Measurements from ENCODE around the gene VPS37C.

Gene VPS37C

GRCh38 chr11:61152816-61153592 lies 8.2 kb downstream of the VPS37C start:
- no peak for DNase-seq

DNA sequence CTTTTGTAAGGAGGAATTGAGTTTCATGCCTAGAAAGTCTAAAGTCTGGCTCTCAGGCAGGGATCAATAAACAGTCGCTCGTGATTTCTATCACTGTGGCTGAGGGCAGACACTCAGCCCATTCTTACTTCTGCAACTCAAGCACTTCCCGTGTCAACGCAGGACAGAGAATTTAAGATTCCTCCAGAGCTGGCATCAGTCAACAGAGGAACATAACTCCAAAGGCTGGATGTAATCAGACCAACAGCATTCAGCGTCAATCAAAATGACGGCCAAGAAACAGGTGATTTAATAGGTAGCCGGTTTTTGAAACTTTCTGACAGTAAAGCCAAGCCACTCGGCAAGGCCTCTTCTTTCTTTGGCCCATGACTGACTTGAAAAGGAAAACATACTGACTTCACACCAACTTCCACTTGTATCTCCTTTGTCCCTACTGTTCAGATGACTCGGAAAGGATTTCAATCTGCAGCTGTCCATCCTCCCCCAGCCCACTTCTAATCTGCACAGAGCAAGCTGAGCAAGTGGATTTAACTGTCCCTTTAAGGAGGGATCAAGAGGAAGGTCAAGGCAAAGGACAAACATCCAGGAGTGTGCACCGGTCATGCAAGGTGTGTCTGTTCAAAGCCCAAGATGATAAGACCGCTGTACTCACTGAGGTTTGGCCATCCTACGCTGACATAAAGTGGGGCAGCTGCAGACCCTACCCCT lies 9.5 kb downstream of the VPS37C start:
- no peak for DNase-seq

DNA sequence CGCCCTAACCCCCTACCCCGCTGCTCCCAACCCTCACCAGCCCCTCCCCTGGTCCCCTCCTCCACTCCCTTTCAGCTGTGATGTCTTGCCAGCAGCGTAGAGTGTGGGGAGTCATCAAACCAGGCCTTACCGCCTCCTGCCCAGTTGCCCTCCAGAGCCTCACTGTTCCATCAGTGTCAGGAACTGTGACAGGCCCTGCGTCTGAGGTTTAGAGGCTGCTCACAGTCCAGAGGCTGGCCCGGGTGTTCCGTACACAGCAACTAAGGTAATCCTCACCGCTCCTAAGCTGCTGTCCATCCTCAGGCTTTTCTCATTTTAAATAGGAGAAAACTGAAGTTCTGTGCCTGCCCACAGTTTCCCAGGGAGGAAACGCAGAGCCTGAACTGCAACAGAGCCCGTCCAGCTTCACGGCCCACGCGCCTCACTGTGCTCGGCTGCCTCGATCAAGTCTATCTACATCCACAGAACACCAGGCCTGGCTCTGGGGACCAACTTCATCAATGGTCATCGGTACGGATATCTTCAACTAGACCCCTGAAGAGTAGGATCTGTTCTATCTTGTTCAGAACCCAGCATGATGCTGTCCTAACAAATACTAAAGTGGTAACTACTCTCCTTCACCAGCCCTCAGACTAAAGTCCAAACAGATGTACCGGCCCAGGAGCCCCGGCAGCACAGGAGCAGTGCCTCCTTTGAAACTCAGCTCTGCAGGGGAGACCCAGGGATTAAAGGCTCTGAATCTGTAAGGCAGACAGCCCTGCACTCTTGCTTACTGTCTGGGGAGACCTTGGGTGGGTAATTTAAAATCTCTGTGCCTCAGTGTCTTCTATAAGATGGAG lies 10.3 kb downstream of the VPS37C start:
- no peak for DNase-seq

DNA sequence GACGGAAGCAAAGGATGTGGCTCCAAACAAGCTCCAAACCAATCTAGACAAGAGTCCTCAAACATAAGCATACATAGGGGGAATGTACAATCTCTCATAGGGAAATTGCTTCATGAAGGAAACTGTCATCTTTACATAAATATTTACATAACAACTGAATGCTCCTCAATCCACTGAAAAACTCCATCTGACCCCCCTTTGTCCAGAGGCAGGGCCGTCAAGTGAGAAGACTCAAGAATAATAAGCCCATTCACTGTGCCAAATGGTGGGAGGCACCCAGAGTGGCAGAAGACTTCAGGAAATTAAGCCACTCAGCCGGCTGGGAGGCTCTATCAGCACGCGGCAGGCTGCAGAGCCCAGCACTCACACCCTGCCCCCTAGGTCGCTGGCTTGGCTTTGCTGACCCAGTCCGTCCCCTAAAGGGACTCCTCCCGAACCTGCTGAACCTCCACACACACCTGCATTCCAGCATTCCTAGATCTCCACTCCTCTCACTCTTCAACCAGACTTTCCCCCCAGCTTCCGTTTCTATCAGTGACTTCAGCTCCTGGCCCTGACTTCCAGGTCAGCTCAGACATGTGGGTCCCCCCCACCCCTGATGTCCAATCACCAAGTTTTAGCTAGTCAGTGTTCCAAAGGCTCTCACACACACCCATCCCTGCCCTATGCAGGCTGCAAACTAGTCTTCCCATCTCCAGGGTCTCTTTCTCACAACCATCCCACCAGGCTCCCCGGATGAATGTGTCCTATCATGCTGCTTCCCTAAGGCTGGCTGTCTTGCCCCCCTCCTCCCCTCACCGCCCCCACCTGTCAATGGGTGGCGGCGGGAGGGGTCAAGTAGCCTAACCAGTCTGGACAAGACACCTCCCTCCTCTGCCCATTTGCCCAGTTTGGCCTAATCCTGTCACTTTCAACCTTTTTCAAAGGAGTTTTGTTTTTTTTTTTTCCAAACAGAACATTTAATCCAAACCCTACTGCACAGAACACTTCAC lies 11.3 kb downstream of the VPS37C start:
- DNase-seq: no peak

- no peak for DNase-seq
Observed at GRCh38 chr11:61147791-61148620, 13.2 kb downstream of the VPS37C start.

- DNase-seq: no peak
Observed at GRCh38 chr11:61147271-61147670, 14.0 kb downstream of the VPS37C start.

DNA sequence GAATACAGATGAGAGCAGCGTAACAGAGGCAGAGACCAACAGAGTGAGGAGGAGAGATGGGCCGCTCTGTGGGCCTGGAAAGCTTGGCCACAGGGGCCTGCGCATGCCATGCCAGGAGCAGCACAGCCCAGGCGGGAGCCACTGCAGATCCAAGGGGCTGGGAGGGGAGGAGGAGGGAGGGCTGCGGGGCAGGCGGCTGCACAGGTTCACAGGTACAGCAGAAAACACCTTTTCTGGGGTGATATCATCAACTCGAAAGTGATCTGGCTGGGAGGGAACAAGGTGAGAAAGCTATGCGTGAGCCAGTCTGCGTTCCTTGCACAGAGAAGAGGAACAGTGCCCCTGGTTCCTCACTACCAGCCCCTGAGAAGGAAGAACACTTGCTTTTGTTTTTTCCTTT lies 14.8 kb downstream of the VPS37C start:
- no peak for DNase-seq

DNA sequence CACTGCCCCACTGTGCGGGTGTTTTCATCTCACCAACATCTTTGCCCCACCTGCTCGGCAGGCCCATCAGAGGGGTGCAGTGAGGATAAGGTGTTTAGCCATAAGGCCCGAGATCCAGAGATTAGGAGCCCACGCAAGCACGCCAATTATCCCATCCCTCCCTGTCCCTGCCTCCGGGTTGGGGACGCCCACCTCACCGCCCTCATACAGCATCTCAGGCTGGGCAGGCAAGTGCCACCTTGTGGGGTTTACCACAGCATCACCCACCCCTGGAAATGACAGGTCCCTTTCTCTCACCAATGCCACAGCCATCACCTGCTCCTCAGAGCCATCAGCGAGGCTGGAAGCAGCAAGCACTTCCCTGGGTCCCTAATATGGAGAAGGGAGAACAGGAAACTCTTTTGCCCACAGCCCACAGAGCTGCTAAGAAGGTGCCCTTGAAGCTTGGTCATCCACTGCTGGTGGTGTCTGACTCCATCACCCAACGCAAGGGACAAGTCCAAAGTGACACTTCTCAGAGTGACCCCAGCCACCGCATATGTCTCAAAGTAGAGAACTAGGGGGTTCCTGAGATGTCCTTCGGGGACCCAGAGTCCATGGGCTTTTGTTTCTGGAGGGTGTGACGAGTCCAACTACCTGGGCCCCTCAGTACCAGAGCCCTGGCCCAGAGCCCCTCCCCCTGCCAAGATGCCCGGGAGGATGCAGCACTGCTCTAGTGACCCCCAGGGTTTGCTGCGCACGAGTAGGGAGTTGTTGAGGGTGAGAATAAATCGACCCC lies 15.8 kb downstream of the VPS37C start:
- no peak for DNase-seq

- DNase-seq: no peak
Observed at GRCh38 chr11:61144511-61145179, 16.6 kb downstream of the VPS37C start.

GRCh38 chr11:61142424-61142823 lies 18.8 kb downstream of the VPS37C start:
- no peak for DNase-seq

GRCh38 chr11:61141601-61142028 lies 19.6 kb downstream of the VPS37C start:
- no peak for DNase-seq

DNA sequence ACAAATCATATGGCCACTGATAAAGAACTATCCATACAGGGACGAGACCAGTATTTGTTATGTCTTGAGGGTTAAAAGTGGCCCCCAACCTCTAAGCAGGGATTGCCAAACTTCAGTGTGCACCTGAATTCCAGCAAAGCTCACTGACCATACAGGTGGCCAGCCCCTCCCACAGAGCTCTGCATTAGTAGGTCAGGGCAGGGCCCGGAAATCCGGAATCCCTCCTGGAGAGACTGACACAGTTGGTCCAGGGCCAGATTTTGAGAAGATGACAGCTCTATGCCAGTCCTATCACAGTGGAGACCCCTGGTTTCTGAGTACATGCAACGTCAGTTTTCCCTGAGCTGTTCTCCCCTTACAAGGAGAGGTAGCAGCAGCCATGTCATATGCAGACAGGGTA lies 20.8 kb downstream of the VPS37C start:
- no peak for DNase-seq

- no peak for DNase-seq
Observed at GRCh38 chr11:61139387-61139786, 21.8 kb downstream of the VPS37C start.

GRCh38 chr11:61138935-61139334 lies 22.3 kb downstream of the VPS37C start:
- DNase-seq: no peak

GRCh38 chr11:61134801-61135257 lies 26.4 kb downstream of the VPS37C start:
- DNase-seq: no peak

DNA sequence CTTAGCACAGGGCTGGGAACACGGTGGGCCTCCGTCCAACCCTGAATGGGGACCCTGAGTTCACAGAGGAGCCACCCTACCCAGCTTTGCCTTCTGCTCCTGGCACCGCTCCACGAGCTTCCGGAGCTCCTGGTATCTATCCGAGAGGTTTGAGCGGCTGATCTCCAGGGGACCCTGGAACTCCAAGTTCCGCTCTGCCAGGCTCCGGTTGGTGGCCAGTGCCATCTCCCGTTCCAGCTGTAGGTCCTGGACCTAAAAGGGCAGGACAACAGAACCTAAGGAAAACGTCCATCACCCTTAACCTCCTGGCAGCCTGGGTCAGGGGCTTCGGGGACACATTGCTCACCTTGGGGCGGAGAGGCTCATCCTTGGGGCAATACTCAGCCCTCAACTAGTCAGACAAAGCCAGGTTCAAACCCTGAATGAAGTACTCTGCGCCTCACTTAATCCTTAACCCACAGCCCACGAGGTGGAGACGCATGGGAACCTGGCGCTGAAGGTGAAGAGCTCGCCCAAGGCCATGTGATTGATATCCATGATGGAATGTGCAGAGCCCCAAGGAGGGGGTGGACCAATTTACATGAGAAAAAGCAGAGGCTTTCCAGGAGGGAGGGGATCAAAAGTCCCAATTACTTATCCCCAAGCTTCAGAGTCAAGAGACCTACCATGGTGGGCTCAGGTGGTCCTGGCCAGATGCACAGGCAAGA lies 27.1 kb downstream of the VPS37C start:
- DNase-seq: no peak

GRCh38 chr11:61133145-61133544 lies 28.1 kb downstream of the VPS37C start:
- no peak for DNase-seq

GRCh38 chr11:61132646-61133045 lies 28.6 kb downstream of the VPS37C start:
- no peak for DNase-seq

GRCh38 chr11:61131998-61132555 lies 29.1 kb downstream of the VPS37C start:
- DNase-seq: no peak

Data from stimulated activated CD4-positive, alpha-beta T cell treated with anti-CD3 and anti-CD28 coated beads, Interleukin-2, amount 100 ng/mL, for 48 hours (primary cell).